A673 (cell line): ENCODE results near the gene KLF11.

ENCODE experiments used
- EZH2 ChIP-seq: fragments of 200-600 bp; sonication (generic); IDR thresholded peaks from 2 replicates; pipeline ENCODE4 v1.6.1; 2017; ENCODE audit warnings: borderline replicate concordance, low read depth, mild to moderate bottlenecking, mixed read lengths, antibody characterized with exemption, low read length; ENCODE audit not compliant: poor library complexity, severe bottlenecking
- TF ChIP-seq, protein P1 (sequence below): fragments of 300-800, 200-600 bp; sonication (generic); conservative IDR thresholded peaks from 2 replicates; pipeline ENCODE4 v1.5.1; 2017; ENCODE audit warnings: low read depth, mild to moderate bottlenecking, antibody characterized with exemption, low read length, moderate library complexity, mixed read lengths

- TF ChIP-seq, protein P1, sequence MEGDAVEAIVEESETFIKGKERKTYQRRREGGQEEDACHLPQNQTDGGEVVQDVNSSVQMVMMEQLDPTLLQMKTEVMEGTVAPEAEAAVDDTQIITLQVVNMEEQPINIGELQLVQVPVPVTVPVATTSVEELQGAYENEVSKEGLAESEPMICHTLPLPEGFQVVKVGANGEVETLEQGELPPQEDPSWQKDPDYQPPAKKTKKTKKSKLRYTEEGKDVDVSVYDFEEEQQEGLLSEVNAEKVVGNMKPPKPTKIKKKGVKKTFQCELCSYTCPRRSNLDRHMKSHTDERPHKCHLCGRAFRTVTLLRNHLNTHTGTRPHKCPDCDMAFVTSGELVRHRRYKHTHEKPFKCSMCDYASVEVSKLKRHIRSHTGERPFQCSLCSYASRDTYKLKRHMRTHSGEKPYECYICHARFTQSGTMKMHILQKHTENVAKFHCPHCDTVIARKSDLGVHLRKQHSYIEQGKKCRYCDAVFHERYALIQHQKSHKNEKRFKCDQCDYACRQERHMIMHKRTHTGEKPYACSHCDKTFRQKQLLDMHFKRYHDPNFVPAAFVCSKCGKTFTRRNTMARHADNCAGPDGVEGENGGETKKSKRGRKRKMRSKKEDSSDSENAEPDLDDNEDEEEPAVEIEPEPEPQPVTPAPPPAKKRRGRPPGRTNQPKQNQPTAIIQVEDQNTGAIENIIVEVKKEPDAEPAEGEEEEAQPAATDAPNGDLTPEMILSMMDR: no peak
- no peak for TF ChIP-seq EZH2
Observed at GRCh38 chr2:9997936-9998335, 45.4 kb upstream of the KLF11 start.
